Measurements from ENCODE around the gene EN1. TPM values are rescaled to one million over a fixed set of nuclear protein-coding genes. Genes with fewer than 3 reads are reported as not detected.

Gene EN1
- total RNA-seq, 4 donors from 2014 or later: not detected

GRCh38 chr2:118856330-118856977 is 9.0 kb upstream of the EN1 start:
- Histone ChIP-seq H3K4me1 (peaks cover 0 to 12% of the 10 kb centered on the region in 2 donors), H3K27me3 (peaks cover 4 to 84% of the 10 kb centered on the region in 2 donors), H3K27ac (no peak overlapping the region), H3K9me3 (no peaks in the 10 kb centered on the region), H3K4me3 (no peak overlapping the region), H3K36me3 (no peaks in the 10 kb centered on the region)
- intact Hi-C loops (cut with DNase I; ENCODE audit: low total_unique reads): no loop called here
- DNase-seq: no peak
- no peak for TF ChIP-seq POLR2A (IDR thresholded peaks at IDR 0.05)
- TF ChIP-seq, protein P1, sequence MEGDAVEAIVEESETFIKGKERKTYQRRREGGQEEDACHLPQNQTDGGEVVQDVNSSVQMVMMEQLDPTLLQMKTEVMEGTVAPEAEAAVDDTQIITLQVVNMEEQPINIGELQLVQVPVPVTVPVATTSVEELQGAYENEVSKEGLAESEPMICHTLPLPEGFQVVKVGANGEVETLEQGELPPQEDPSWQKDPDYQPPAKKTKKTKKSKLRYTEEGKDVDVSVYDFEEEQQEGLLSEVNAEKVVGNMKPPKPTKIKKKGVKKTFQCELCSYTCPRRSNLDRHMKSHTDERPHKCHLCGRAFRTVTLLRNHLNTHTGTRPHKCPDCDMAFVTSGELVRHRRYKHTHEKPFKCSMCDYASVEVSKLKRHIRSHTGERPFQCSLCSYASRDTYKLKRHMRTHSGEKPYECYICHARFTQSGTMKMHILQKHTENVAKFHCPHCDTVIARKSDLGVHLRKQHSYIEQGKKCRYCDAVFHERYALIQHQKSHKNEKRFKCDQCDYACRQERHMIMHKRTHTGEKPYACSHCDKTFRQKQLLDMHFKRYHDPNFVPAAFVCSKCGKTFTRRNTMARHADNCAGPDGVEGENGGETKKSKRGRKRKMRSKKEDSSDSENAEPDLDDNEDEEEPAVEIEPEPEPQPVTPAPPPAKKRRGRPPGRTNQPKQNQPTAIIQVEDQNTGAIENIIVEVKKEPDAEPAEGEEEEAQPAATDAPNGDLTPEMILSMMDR (IDR thresholded peaks at IDR 0.05): no peak

GRCh38 chr2:118855451-118856279 is 8.2 kb upstream of the EN1 start:
- intact Hi-C loops (cut with DNase I; ENCODE audit: low total_unique reads): no loop called here

DNA sequence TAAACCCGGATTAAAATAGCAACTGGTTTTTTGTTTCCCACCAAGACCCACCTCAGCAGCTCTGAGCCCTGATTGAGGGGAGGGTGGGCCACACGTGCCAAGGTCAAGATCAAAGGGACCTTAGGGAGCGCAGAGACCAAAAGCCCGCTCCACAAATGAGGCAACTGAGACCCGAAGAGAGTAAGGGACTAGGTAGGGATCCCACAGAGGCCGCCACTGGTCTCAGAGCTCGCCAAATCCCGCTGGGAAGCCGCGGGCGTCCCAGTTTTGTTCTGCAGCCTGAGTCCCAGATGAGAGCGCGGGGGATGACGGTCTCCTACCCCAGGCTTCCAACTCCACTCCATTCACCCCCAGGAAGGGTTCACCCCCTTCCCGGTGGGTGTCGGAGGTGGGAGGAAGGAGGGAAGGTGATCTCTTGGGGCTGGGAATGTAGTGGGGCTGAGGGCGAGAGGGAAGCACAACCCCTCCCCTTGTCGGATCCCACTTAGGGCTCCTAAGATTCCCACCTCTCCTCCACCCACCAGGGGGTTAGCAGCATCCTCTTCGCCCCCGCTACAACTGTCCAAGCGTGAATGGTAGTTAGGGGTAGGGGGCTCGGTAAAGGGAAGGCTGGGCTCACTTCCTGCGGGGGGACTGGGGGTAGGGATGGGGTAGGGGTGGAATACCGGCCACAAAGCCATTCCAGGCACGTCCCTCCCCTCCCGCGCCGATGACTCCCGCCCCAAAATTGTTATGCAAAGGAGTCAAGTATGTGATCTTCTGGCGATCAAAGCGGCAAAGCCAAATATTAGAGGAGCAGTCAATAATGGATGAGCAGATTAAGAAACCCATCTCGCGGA is 7.3 kb upstream of the EN1 start:
- Histone ChIP-seq H3K27me3 (peaks cover 4 to 96% of the 10 kb centered on the region in 2 donors), H3K27ac (no peak overlapping the region), H3K4me1 (peaks cover 0 to 12% of the 10 kb centered on the region in 2 donors), H3K9me3 (no peaks in the 10 kb centered on the region), H3K36me3 (no peaks in the 10 kb centered on the region), H3K4me3 (no peak overlapping the region)
- DNase-seq: no peak
- TF ChIP-seq POLR2A (IDR thresholded peaks at IDR 0.05): no peak
- TF ChIP-seq, protein P1 (IDR thresholded peaks at IDR 0.05): no peak
- intact Hi-C loops (cut with DNase I; ENCODE audit: low total_unique reads): no loop called here

More at GRCh38 chr2:118855451-118856279, 8.2 kb upstream of the EN1 start:
- Histone ChIP-seq H3K9me3 (no peaks in the 10 kb centered on the region), H3K4me1 (peaks cover 0 to 12% of the 10 kb centered on the region in 2 donors), H3K27me3 (peaks cover 4 to 90% of the 10 kb centered on the region in 2 donors), H3K4me3 (no peak overlapping the region), H3K36me3 (no peaks in the 10 kb centered on the region), H3K27ac (no peak overlapping the region)
- TF ChIP-seq, protein P1 (IDR thresholded peaks at IDR 0.05): peak; percentile 75 to 92 (median 82)
- TF ChIP-seq POLR2A (IDR thresholded peaks at IDR 0.05): no peak
- DNase-seq: peak; percentile 40 to 72

DNA sequence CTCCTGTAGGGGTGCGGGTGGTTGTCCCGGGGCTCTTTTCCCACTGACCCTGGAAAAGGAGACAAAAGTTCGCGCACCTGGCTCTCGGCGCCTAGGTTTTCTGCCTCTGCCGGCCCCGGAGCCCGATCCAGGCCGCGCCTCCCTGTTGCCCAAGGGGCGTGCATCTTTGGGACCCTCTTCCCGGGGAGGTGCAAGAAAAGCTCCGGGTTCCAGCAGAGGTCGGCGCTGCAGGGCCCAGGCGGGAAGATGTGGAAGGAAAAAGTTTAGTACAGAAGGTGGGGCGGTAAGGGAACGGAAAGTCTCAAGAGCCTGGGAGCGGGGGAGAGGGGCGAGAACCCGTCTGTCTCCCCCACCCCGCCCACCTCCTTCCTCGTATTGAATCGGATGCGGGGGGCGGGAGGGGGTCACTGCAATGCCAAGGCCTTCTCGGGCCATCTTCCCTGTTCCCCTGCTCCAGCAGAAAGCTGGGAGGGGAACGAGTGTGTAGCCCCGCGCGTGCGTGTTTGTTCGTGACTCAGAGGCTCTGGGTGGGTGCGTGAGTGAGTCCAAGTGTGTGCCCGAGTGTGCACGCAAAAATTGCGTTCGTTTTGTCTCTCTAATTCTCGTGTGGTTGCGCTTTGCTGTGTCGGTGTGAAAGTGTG is 6.3 kb upstream of the EN1 start:
- H3K4me1 ChIP-seq: peaks cover 0 to 12% of the 10 kb centered on the region in 2 donors
- no peaks in the 10 kb centered on the region for H3K36me3 ChIP-seq
- no peak for DNase-seq
- intact Hi-C loops (cut with DNase I; ENCODE audit: low total_unique reads): no loop called here
- peaks cover 4 to 96% of the 10 kb centered on the region in 2 donors for H3K27me3 ChIP-seq
- no peak for TF ChIP-seq POLR2A (IDR thresholded peaks at IDR 0.05)
- no peak overlapping the region for H3K27ac ChIP-seq
- no peaks in the 10 kb centered on the region for H3K9me3 ChIP-seq
- no peak overlapping the region for H3K4me3 ChIP-seq

DNA sequence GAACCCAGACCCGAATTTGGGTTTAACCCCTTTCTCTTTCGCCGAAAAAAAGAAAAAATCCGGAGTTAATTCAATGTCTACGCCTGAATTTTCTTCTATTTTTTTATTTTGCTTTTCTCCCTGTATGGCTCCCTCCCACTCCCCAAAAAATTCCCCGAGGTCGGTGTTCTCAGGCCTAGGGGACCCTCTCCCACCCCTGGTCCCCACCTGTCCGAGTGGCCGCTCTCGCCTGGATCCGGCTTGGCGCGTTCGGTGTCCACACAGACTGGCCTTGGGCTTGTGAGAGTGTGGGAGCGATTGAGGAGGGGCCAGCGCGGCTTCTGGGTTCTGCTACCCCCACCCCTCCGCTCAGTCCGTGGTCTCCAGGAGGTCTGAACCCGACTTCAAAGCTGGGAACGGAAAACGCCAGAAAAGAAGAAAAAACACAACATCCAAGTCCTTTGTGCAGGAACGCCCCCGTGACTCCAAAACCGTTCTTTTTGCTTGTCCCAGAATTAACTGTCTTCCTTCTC is 5.7 kb upstream of the EN1 start:
- Histone ChIP-seq H3K36me3 (no peaks in the 10 kb centered on the region), H3K9me3 (no peaks in the 10 kb centered on the region), H3K27ac (no peak overlapping the region), H3K4me3 (no peak overlapping the region), H3K4me1 (peaks cover 0 to 8% of the 10 kb centered on the region in 2 donors), H3K27me3 (peaks cover 4 to 98% of the 10 kb centered on the region in 2 donors)
- intact Hi-C loops (cut with DNase I; ENCODE audit: low total_unique reads): no loop called here
- TF ChIP-seq POLR2A (IDR thresholded peaks at IDR 0.05): no peak
- TF ChIP-seq, protein P1 (IDR thresholded peaks at IDR 0.05): no peak
- no peak for DNase-seq
